Cardiac muscle cell (in vitro differentiated cells and primary cell): ENCODE data around the gene CD37. TPM values are rescaled to one million over a fixed set of nuclear protein-coding genes. Genes with fewer than 3 reads are reported as not detected.
"Not testable (repeated sequence)": the region's sequence is repeated elsewhere in the genome, so short reads cannot be mapped to it uniquely, and the experiment has no call there.

Experiments
- DNase-seq, 2 donors: peaks; one replicate each; pipeline versions ENCODE4 v3.0.0 to v3.0.0-alpha.2; 2010 to 2017; ENCODE audit warnings: low read depth in 1 of 2, low spot score in 1 of 2
- H3K27ac ChIP-seq: fragments of 200-600 bp; sonication (generic); 2 replicates; pipeline ENCODE4 v1.5.1; 2016
- H3K27me3 ChIP-seq: fragments of 200-600 bp; sonication (generic); 2 replicates; pipeline ENCODE4 v1.6.0; 2016; ENCODE audit warnings: control low read depth
- H3K36me3 ChIP-seq: fragments of 200-600 bp; sonication (generic); 2 replicates; pipeline ENCODE4 v1.5.1; 2016; ENCODE audit warnings: control low read depth
- H3K4me1 ChIP-seq: fragments of 200-600 bp; sonication (generic); 2 replicates; pipeline ENCODE4 v1.8.1; 2017; ENCODE audit warnings: low read depth, mild to moderate bottlenecking, mixed run types
- H3K4me3 ChIP-seq: fragments of 200-600 bp; sonication (generic); 2 replicates; pipeline ENCODE4 v1.5.1; 2016; ENCODE audit warnings: mild to moderate bottlenecking
- H3K9me3 ChIP-seq: fragments of 200-600 bp; sonication (generic); 2 replicates; pipeline ENCODE4 v1.5.1; 2017; ENCODE audit warnings: low read depth, mild to moderate bottlenecking, control low read depth
- CTCF ChIP-seq: IDR thresholded peaks from 2 replicates; pipeline ENCODE4 v1.5.1; 2012; ENCODE audit warnings: low read depth, mild to moderate bottlenecking, low read length
- polyA plus RNA-seq: library from polyadenylated mRNA; unstranded; fragments of >200 nt; fragmentation: Nextera tagmentation; extraction: Ambion mirVana; gene quantifications from 2 replicates; pipeline ENCODE4 v1.2.1, GENCODE V29; 2016
- total RNA-seq: library from RNA; depleted of rRNA; stranded (reverse); fragments of >200 nt; gene quantifications from 2 replicates; pipeline ENCODE4 v1.2.3, GENCODE V29; 2016

Gene CD37
- total RNA-seq = not detected in 2 replicates
- 11.9 and 17.9 TPM in 2 replicates for polyA plus RNA-seq

- Histone ChIP-seq H3K4me3 (no peak within 1 kb of the TSS), H3K27ac (no peak within 1 kb of the TSS), H3K36me3 (no peaks in the 10 kb centered on the region), H3K27me3 (no peaks in the 10 kb centered on the region), H3K4me1 (no peaks in the 10 kb centered on the region), H3K9me3 (no peaks in the 10 kb centered on the region)
- TF ChIP-seq CTCF = no peak
- DNase-seq = no peak
Measured at GRCh38 chr19:49335071-49335783, at the start of gene CD37. CD37 (plus strand) TSS chr19:49335406; CDS start chr19:49335541, 135 bp downstream.

GRCh38 chr19:49287141-49287770 is 48.0 kb upstream of the CD37 start:
- TF ChIP-seq CTCF = no peak
- H3K27ac ChIP-seq = no peak overlapping the region
- H3K9me3 ChIP-seq = no peaks in the 10 kb centered on the region
- no peak for DNase-seq
- H3K4me3 ChIP-seq = no peak overlapping the region
- no peaks in the 10 kb centered on the region for H3K27me3 ChIP-seq
- no peaks in the 10 kb centered on the region for H3K4me1 ChIP-seq
- H3K36me3 ChIP-seq = no peaks in the 10 kb centered on the region

- H3K36me3 ChIP-seq, DNase-seq, H3K4me1 ChIP-seq, H3K27me3 ChIP-seq, H3K4me3 ChIP-seq, H3K27ac ChIP-seq, H3K9me3 ChIP-seq: not testable (repeated sequence)
Measured at GRCh38 chr19:49288205-49288604, 47.0 kb upstream of the CD37 start.

- not testable (repeated sequence) for DNase-seq, H3K27me3 ChIP-seq, H3K4me1 ChIP-seq, H3K36me3 ChIP-seq, H3K27ac ChIP-seq, H3K9me3 ChIP-seq, H3K4me3 ChIP-seq
Measured at GRCh38 chr19:49289286-49289685, 45.9 kb upstream of the CD37 start.

- Histone ChIP-seq H3K4me1 (no peaks in the 10 kb centered on the region), H3K9me3 (no peaks in the 10 kb centered on the region), H3K4me3 (no peak overlapping the region), H3K36me3 (no peaks in the 10 kb centered on the region), H3K27ac (no peak overlapping the region), H3K27me3 (no peaks in the 10 kb centered on the region)
- no peak for TF ChIP-seq CTCF
- no peak for DNase-seq
Measured at GRCh38 chr19:49290517-49290916, 44.7 kb upstream of the CD37 start.

- Histone ChIP-seq H3K27ac (no peak overlapping the region), H3K4me3 (no peak overlapping the region), H3K4me1 (no peaks in the 10 kb centered on the region), H3K36me3 (no peaks in the 10 kb centered on the region), H3K9me3 (no peaks in the 10 kb centered on the region), H3K27me3 (no peaks in the 10 kb centered on the region)
- DNase-seq = no peak
- TF ChIP-seq CTCF = no peak
Measured at GRCh38 chr19:49294401-49294800, 40.8 kb upstream of the CD37 start.
